GM23248 (cell line): ENCODE data around the gene PAIP1. TPM values are rescaled to one million over a fixed set of nuclear protein-coding genes. Genes with fewer than 3 reads are reported as not detected.
"Not testable (repeated sequence)": the region's sequence is repeated elsewhere in the genome, so short reads cannot be mapped to it uniquely, and the experiment has no call there.

Experiments used
- DNase-seq: peaks from one replicate; pipeline ENCODE4 v3.0.0-alpha.2; 2015
- H2AFZ ChIP-seq: fragments of 200-600 bp; sonication (generic); 2 replicates; pipeline ENCODE4 v1.6.1; 2016; ENCODE audit warnings: antibody characterized with exemption
- H3F3A ChIP-seq: fragments of 200-600 bp; sonication (generic); 2 replicates; pipeline ENCODE4 v1.6.1; 2016; ENCODE audit warnings: mild to moderate bottlenecking, antibody characterized with exemption, mixed run types; ENCODE audit not compliant: insufficient read depth
- H3K27ac ChIP-seq: fragments of 200-600 bp; sonication (generic); 2 replicates; pipeline ENCODE4 v1.5.1; 2016; ENCODE audit warnings: mild to moderate bottlenecking
- H3K27me3 ChIP-seq: fragments of 200-600 bp; sonication (generic); replicated peaks from 2 replicates; pipeline ENCODE4 v1.6.1; 2016; ENCODE audit warnings: mild to moderate bottlenecking; ENCODE audit not compliant: insufficient read depth
- H3K36me3 ChIP-seq: fragments of 200-600 bp; sonication (generic); 2 replicates; pipeline ENCODE4 v1.6.1; 2016; ENCODE audit warnings: low read depth, mild to moderate bottlenecking
- H3K4me1 ChIP-seq: fragments of 200-600 bp; sonication (generic); 2 replicates; pipeline ENCODE4 v1.6.1; 2016; ENCODE audit warnings: mild to moderate bottlenecking; ENCODE audit not compliant: insufficient read depth
- H3K4me2 ChIP-seq: fragments of 200-600 bp; sonication (generic); one replicate; pipeline ENCODE4 v1.6.1; 2016; ENCODE audit warnings: mild to moderate bottlenecking; ENCODE audit not compliant: unreplicated experiment
- H3K4me3 ChIP-seq: fragments of 200-600 bp; sonication (generic); 2 replicates; pipeline ENCODE4 v1.5.1; 2016; ENCODE audit warnings: mild to moderate bottlenecking
- H3K79me2 ChIP-seq: fragments of 200-600 bp; sonication (generic); 2 replicates; pipeline ENCODE4 v1.6.1; 2016; ENCODE audit warnings: mild to moderate bottlenecking; ENCODE audit not compliant: insufficient read depth
- H3K9ac ChIP-seq: fragments of 200-600 bp; sonication (generic); 2 replicates; pipeline ENCODE4 v1.6.1; 2016; ENCODE audit warnings: mild to moderate bottlenecking
- H3K9me2 ChIP-seq: fragments of 200-600 bp; sonication (generic); 2 replicates; pipeline ENCODE4 v1.6.1; 2016; ENCODE audit warnings: mixed run types, mild to moderate bottlenecking, moderate library complexity; ENCODE audit not compliant: insufficient read depth
- H3K9me3 ChIP-seq: fragments of 200-600 bp; sonication (generic); one replicate; pipeline ENCODE4 v1.6.1; 2017; ENCODE audit warnings: low read depth
- H4K20me1 ChIP-seq: fragments of 200-600 bp; sonication (generic); 2 replicates; pipeline ENCODE4 v1.6.0; 2016; ENCODE audit not compliant: insufficient read depth
- EZH2 ChIP-seq: fragments of 200-600 bp; sonication (generic); IDR thresholded peaks from 2 replicates; pipeline ENCODE4 v1.6.1; 2018; ENCODE audit warnings: antibody characterized with exemption, mild to moderate bottlenecking; ENCODE audit not compliant: insufficient read depth, poor library complexity, severe bottlenecking
- EZH2phosphoT487 ChIP-seq: fragments of 200-600 bp; sonication (generic); IDR thresholded peaks from 2 replicates; pipeline ENCODE4 v1.6.1; 2018; ENCODE audit warnings: antibody characterized with exemption, moderate library complexity, mild to moderate bottlenecking, low read depth; ENCODE audit not compliant: insufficient read depth
- WGBS, 2 experiments: methylation state at CpG; one replicate each; pipeline ENCODE4 v1.1.6; 2015 to 2017; ENCODE audit warnings: low lambda C conversion rate in 2 of 2, low coverage in 1 of 2; ENCODE audit errors: missing lambda C conversion rate in 2 of 2; 5-methylcytosine and 5-hydroxymethylcytosine counted together
- in situ Hi-C: fragments of 300-500 bp; cut with MboI; formaldehyde crosslinking; loops from 2 replicates; pipeline ENCODE4 v1.15.0; 2020
- polyA plus RNA-seq: library from polyadenylated mRNA; unstranded; fragments of >200 nt; fragmentation: Nextera tagmentation; extraction: Ambion mirVana; gene quantifications from 2 replicates; pipeline ENCODE4 v1.2.1, GENCODE V29; 2016
- total RNA-seq: library from RNA; depleted of rRNA; stranded (reverse); fragments of >200 nt; shearing (Covaris generic); gene quantifications from 2 replicates; pipeline ENCODE4 v1.2.3, GENCODE V29; 2014

Gene PAIP1
- total and polyA plus RNA-seq, 2 experiments from 2014 or later, result 91.1 to 135 TPM

DNA sequence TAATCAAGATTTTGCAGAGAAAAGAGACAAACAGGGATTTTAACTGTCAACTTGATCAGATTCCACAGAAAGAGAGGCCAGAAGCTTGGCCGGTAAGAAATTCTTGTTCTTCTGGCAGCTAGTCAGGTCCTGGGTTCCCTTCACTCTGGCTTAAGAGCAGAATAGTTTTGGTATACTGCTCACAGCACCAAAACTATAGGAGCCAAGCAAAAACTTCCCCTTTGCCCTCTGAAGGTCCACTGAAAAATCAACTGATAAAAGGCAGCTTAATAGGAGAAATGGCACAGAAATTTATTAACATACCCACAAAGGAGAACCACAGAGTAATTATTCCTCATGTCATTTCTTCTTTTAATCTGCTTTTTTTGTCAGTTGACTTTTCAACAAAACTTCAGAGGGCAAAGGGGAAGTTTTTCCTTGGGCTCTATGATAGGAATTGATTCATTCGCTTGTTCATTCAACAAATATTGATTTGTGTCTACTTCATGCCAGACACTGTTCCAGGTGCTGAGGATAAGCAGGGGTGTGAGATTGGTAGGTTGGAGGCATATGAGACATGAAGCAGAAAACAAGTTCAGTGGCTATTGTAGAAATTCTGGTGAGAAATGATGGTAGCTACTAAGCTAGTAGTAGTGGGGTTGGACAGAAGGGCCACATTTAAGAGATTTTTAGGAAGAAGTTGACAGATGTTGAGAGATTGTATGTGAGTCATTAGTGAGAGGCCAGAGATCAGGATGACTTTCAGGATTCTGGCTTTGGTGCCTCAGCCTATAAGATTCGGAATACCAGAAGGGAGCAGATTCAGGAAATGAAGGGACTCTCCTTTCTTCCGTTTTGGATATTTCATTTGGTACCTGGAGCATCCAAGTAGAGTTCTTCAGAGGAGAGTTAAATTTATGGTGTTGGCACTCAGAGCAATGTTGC, 25.5 kb upstream of the PAIP1 start:
- 76 to 78% methylated on average over 4 of the region's 4 CpGs for WGBS, 2 experiments
- H3K9me3 ChIP-seq, result no peaks in the 10 kb centered on the region
- TF ChIP-seq EZH2phosphoT487 (no peak), EZH2 (no peak)

DNA sequence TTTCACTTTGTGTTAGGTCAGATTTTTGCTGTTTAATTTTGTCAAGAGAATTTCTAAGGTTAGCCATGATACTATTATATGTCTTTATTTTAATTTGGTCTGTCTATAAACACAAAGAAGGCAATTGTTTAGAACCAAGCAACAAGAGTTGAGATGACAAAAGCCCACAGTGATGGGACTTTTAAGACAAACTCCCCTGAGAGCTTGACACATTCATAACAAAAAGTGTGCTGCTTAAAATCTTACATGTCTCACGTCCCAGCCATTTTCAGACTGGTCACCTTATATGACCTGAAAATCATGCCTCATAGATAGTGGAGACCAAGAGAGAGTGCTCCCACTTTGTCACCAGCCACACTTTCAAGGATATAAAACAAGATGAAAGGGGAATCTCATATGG, 24.5 kb upstream of the PAIP1 start:
- no peak overlapping the region for H3K27ac ChIP-seq
- no peak overlapping the region for H3K4me3 ChIP-seq
- TF ChIP-seq EZH2phosphoT487, result no peak
- no peak for TF ChIP-seq EZH2
- H3K4me1 ChIP-seq, result no peaks in the 10 kb centered on the region
- in situ Hi-C loops, result no loop called here
- H3K9me2 ChIP-seq, result no peaks in the 10 kb centered on the region
- H3K9me3 ChIP-seq, result no peaks in the 10 kb centered on the region
- no peak for DNase-seq
- WGBS, 2 experiments, result 91 to 95% methylated on average over 1 of the region's 1 CpG
- H4K20me1 ChIP-seq, result no peaks in the 10 kb centered on the region
- no peaks in the 10 kb centered on the region for H3K36me3 ChIP-seq
- no peak overlapping the region for H3K9ac ChIP-seq
- H3F3A ChIP-seq, result no peaks in the 10 kb centered on the region
- H3K79me2 ChIP-seq, result no peaks in the 10 kb centered on the region
- H3K4me2 ChIP-seq, result no peak overlapping the region
- no peaks in the 10 kb centered on the region for H3K27me3 ChIP-seq
- no peak overlapping the region for H2AFZ ChIP-seq

More for the DNA sequence above, 25.5 kb upstream of the PAIP1 start:
- no peaks in the 10 kb centered on the region for H3K4me1 ChIP-seq
- H3K27ac ChIP-seq, result no peak overlapping the region
- no peaks in the 10 kb centered on the region for H3K9me2 ChIP-seq
- no peaks in the 10 kb centered on the region for H4K20me1 ChIP-seq
- no peak overlapping the region for H3K4me2 ChIP-seq
- H3K4me3 ChIP-seq, result no peak overlapping the region
- H3K9ac ChIP-seq, result no peak overlapping the region
- no peaks in the 10 kb centered on the region for H3F3A ChIP-seq
- no peaks in the 10 kb centered on the region for H3K36me3 ChIP-seq
- in situ Hi-C loops, result no loop called here
- H2AFZ ChIP-seq, result no peak overlapping the region
- no peak for DNase-seq
- no peaks in the 10 kb centered on the region for H3K79me2 ChIP-seq
- no peaks in the 10 kb centered on the region for H3K27me3 ChIP-seq

DNA sequence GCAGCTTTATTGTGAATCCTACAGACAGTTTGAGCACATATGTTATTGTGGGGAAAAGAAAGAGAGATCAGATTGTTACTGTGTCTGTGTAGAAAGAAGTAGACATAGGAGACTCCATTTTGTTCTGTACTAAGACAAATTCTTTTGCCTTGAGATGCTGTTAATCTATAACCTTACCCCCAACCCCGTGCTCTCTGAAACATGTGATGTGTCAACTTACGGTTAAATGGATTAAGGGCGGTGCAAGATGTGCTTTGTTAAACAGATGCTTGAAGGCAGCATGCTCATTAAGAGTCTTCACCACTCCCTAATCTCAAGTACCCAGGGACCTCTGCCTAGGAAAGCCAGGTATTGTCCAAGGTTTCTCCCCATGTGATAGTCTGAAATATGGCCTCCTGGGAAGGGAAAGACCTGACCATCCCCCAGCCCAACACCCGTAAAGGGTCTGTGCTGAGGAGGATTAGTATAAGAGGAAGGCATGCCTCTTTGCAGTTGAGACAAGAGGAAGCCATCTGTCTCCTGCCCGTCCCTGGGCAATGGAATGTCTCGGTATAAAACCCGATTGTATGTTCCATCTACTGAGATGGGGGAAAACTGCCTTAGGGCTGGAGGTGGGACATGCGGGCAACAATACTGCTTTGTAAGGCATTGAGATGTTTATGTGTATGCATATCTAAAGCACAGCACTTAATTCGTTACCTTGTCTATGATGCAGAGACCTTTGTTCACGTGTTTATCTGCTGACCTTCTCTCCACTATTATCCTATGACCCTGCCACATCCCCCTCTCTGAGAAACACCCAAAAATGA, 23.7 kb upstream of the PAIP1 start:
- in situ Hi-C loops, H3K4me3 ChIP-seq, H3K4me2 ChIP-seq, H3K9me3 ChIP-seq, H3K27ac ChIP-seq, H3K4me1 ChIP-seq, H3K36me3 ChIP-seq, H3K27me3 ChIP-seq, H3F3A ChIP-seq, DNase-seq, H4K20me1 ChIP-seq, H2AFZ ChIP-seq, H3K9me2 ChIP-seq, H3K79me2 ChIP-seq, H3K9ac ChIP-seq: not testable (repeated sequence)
- 88 to 92% methylated on average over 10 of the region's 10 CpGs for WGBS, 2 experiments

DNA sequence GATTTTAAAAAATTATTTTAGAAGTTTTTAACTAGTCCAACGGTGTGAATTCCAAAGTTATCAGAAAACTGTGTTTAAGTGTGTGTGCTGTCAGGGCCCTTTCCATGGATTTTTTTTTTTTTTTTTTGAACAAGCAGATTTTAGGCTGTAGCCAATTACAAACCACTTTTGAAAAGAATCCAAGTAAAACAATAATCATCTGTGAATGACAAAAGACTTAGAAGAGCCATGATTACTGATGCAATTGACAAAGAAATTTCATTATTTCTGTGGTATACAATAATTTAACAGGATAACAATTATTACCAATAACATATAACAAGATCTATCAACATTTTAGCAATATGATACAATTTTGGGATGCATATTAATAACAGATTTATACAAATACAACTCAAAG, 16.2 kb upstream of the PAIP1 start:
- H2AFZ ChIP-seq, result peak overlapping the region; percentile 68
- 5 to 14% methylated on average over 1 of the region's 1 CpG for WGBS, 2 experiments
- H3K4me1 ChIP-seq, result peaks cover 19% of the 10 kb centered on the region
- H3K79me2 ChIP-seq, result no peaks in the 10 kb centered on the region
- H3K9ac ChIP-seq, result peak overlapping the region; percentile 64; the same call in 1 of the 2 replicates
- in situ Hi-C loops, result no loop called here
- peak; percentile 49 for DNase-seq
- H3K36me3 ChIP-seq, result no peaks in the 10 kb centered on the region
- no peak overlapping the region for H3K4me2 ChIP-seq
- no peaks in the 10 kb centered on the region for H4K20me1 ChIP-seq
- peak overlapping the region; percentile 19; the same call in 1 of the 2 replicates for H3K27ac ChIP-seq
- no peaks in the 10 kb centered on the region for H3K27me3 ChIP-seq
- peaks cover 5% of the 10 kb centered on the region; the same call in 1 of the 2 replicates for H3F3A ChIP-seq
- H3K4me3 ChIP-seq, result no peak overlapping the region
- TF ChIP-seq EZH2 (no peak), EZH2phosphoT487 (no peak)
- H3K9me3 ChIP-seq, result no peaks in the 10 kb centered on the region
- peaks cover 5% of the 10 kb centered on the region; the same call in 1 of the 2 replicates for H3K9me2 ChIP-seq
